ENCODE results near the gene SLC37A3.
"Not testable (repeated sequence)": the region's sequence is repeated elsewhere in the genome, so short reads cannot be mapped to it uniquely, and the experiment has no call there.

Gene SLC37A3

GRCh38 chr7:140312141-140312846 lies 86.0 kb downstream of the SLC37A3 start:
- Histone ChIP-seq H3K4me3 (ENCODE audit: low read depth, low read length, poor library complexity, severe bottlenecking) (no peak overlapping the region), H3K79me2 (ENCODE audit: insufficient read depth, low read length) (no peaks in the 10 kb centered on the region), H3K4me2 (ENCODE audit: low read length) (no peak overlapping the region), H4K20me1 (ENCODE audit: insufficient read depth, low read length) (no peaks in the 10 kb centered on the region), H3K9me3 (ENCODE audit: low read length) (peaks cover 8% of the 10 kb centered on the region), H2AFZ (ENCODE audit: low read length) (no peak overlapping the region), H3K9ac (ENCODE audit: low read length) (no peak overlapping the region), H3F3A (ENCODE audit: insufficient read depth, low read length) (no peaks in the 10 kb centered on the region), H3K36me3 (ENCODE audit: insufficient read depth, low read length) (no peaks in the 10 kb centered on the region; the same call in 1 of the 2 replicates), H3K27me3 (ENCODE audit: insufficient read depth, low read length) (peaks cover 5% of the 10 kb centered on the region; the same call in 1 of the 2 replicates), H3K4me1 (ENCODE audit: insufficient read depth, low read length, severe bottlenecking) (no peaks in the 10 kb centered on the region), H3K27ac (ENCODE audit: low read depth, low read length, poor library complexity, severe bottlenecking) (no peak overlapping the region), H3K9me2 (ENCODE audit: low read depth, low read length) (no peaks in the 10 kb centered on the region)
- no peak for TF ChIP-seq EZH2 (IDR thresholded peaks at IDR 0.05; ENCODE audit: borderline replicate concordance, low read length)
- TF ChIP-seq CTCF (IDR thresholded peaks at IDR 0.05; ENCODE audit: low read length) = no peak

- H3K36me3 ChIP-seq (ENCODE audit: insufficient read depth, low read length); H4K20me1 ChIP-seq (ENCODE audit: insufficient read depth, low read length); H3K27me3 ChIP-seq (ENCODE audit: insufficient read depth, low read length); H3K4me3 ChIP-seq (ENCODE audit: low read depth, low read length, poor library complexity, severe bottlenecking); H3K4me2 ChIP-seq (ENCODE audit: low read length); H3K9me2 ChIP-seq (ENCODE audit: low read depth, low read length); H3K27ac ChIP-seq (ENCODE audit: low read depth, low read length, poor library complexity, severe bottlenecking); H3K9ac ChIP-seq (ENCODE audit: low read length); H3K4me1 ChIP-seq (ENCODE audit: insufficient read depth, low read length, severe bottlenecking); H3F3A ChIP-seq (ENCODE audit: insufficient read depth, low read length); H2AFZ ChIP-seq (ENCODE audit: low read length); H3K79me2 ChIP-seq (ENCODE audit: insufficient read depth, low read length); H3K9me3 ChIP-seq (ENCODE audit: low read length): not testable (repeated sequence)
Measured at GRCh38 chr7:140311128-140311527, 87.2 kb downstream of the SLC37A3 start.

GRCh38 chr7:140310337-140311002 lies 87.9 kb downstream of the SLC37A3 start:
- Histone ChIP-seq H4K20me1 (ENCODE audit: insufficient read depth, low read length) (no peaks in the 10 kb centered on the region), H3K9ac (ENCODE audit: low read length) (no peak overlapping the region), H3K27ac (ENCODE audit: low read depth, low read length, poor library complexity, severe bottlenecking) (no peak overlapping the region), H2AFZ (ENCODE audit: low read length) (no peak overlapping the region), H3K4me2 (ENCODE audit: low read length) (no peak overlapping the region), H3K9me2 (ENCODE audit: low read depth, low read length) (no peaks in the 10 kb centered on the region), H3K9me3 (ENCODE audit: low read length) (peaks cover 8% of the 10 kb centered on the region), H3K36me3 (ENCODE audit: insufficient read depth, low read length) (no peaks in the 10 kb centered on the region; the same call in 1 of the 2 replicates), H3K4me3 (ENCODE audit: low read depth, low read length, poor library complexity, severe bottlenecking) (no peak overlapping the region), H3K4me1 (ENCODE audit: insufficient read depth, low read length, severe bottlenecking) (no peaks in the 10 kb centered on the region), H3F3A (ENCODE audit: insufficient read depth, low read length) (no peaks in the 10 kb centered on the region), H3K27me3 (ENCODE audit: insufficient read depth, low read length) (peaks cover 8% of the 10 kb centered on the region), H3K79me2 (ENCODE audit: insufficient read depth, low read length) (no peaks in the 10 kb centered on the region)
- no peak for TF ChIP-seq EZH2 (IDR thresholded peaks at IDR 0.05; ENCODE audit: borderline replicate concordance, low read length)
- no peak for TF ChIP-seq CTCF (IDR thresholded peaks at IDR 0.05; ENCODE audit: low read length)
